ENCODE measurements around the gene RASIP1.

DNA sequence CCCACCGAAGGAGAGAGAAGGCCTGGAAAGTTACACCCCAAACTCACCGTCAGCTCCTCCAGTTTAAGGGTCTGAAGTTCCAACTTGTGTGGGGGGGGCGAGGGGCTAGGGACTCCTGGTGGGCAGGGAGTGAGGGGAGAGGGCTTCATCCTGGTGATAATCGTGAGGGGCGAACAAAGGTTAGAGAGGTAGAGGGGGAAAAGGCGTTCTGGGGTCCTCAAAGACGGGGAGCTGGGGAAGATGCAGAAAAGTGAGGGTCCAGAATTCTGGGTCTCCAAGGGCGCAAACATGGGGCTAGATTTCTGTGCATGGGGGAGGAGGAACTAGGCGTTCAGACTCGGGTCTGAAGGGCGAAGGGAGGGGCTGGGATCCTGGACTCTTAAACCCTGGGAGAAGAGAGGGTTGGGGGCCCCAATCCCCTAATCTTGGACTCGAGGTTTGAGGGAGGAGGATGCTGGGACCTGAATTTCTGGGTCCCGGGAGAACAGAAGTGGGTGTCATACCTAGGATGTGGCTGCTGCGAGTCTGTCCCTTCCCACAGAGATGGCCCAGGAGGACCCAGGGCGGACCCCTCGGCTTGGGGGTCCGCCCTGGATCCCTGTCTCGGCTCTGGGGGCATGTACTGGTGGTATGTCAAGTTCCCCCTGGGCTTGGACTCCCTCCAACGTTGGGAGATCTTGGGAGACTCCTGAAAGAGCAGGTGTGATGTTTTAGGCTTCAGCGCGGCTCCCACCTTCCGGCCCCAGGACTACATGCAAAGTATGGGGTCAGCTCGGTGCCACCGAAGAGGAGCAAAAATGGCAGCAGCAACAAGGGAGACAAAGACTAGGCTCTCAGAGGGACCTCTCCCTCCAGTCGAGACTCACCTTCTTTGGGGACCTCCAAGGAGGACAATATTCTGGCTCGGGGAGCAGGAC is 25.4 kb downstream of the RASIP1 start:
- TF ChIP-seq, protein P1, sequence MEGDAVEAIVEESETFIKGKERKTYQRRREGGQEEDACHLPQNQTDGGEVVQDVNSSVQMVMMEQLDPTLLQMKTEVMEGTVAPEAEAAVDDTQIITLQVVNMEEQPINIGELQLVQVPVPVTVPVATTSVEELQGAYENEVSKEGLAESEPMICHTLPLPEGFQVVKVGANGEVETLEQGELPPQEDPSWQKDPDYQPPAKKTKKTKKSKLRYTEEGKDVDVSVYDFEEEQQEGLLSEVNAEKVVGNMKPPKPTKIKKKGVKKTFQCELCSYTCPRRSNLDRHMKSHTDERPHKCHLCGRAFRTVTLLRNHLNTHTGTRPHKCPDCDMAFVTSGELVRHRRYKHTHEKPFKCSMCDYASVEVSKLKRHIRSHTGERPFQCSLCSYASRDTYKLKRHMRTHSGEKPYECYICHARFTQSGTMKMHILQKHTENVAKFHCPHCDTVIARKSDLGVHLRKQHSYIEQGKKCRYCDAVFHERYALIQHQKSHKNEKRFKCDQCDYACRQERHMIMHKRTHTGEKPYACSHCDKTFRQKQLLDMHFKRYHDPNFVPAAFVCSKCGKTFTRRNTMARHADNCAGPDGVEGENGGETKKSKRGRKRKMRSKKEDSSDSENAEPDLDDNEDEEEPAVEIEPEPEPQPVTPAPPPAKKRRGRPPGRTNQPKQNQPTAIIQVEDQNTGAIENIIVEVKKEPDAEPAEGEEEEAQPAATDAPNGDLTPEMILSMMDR (conservative IDR thresholded peaks at IDR 0.05; ENCODE audit: low read depth, low read length): no peak
- TF ChIP-seq EZH2 (IDR thresholded peaks at IDR 0.05; ENCODE audit: low read length, unreplicated experiment) (no peak), EZH2phosphoT487 (IDR thresholded peaks at IDR 0.05; ENCODE audit: borderline replicate concordance, low read length) (no peak)

Data from PC-3 (cell line).